Measurements from ENCODE around the gene GRM3. TPM values are rescaled to one million over a fixed set of nuclear protein-coding genes. Genes with fewer than 3 reads are reported as not detected.

Gene GRM3
- total and polyA plus RNA-seq, 4 experiments from 2014 or later: not detected

GRCh38 chr7:86904949-86905834 lies 261.5 kb downstream of the GRM3 start:
- no peaks in the 10 kb centered on the region for H3K27me3 Mint-ChIP-seq
- H3K9me3 Mint-ChIP-seq: peaks cover 0 to 3% (median 0%) of the 10 kb centered on the region in 8 donors
- no peak for DNase-seq
- H3K36me3 Mint-ChIP-seq: no peaks in the 10 kb centered on the region
- no peak overlapping the region for H3K4me3 ChIP-seq (ENCODE audit: low read length in 2 of 2)
- no peaks in the 10 kb centered on the region for H3K9me3 ChIP-seq (ENCODE audit: control insufficient read depth in 1 of 2, low read length in 2 of 2)
- peak overlapping the region in 1 of 7 donors; percentile 41 for H3K27ac Mint-ChIP-seq
- H3K36me3 ChIP-seq (ENCODE audit: insufficient read depth, low read length): no peaks in the 10 kb centered on the region
- intact Hi-C loops (cut with micrococcal nuclease): no loop called here
- ChIA-PET POLR2A (ENCODE audit: partially characterized antibody) (no interaction called here), CTCF (ENCODE audit: partially characterized antibody) (interaction anchor here (0.7 to 2.1 kb wide), 5 partner anchors 12 to 302 kb away, joined by 3 to 5 read pairs (median 3); no protein-coding TSS in a partner anchor)
- H3K4me3 Mint-ChIP-seq: no peak overlapping the region
- H3K27me3 ChIP-seq (ENCODE audit: insufficient read depth, low read length): no peaks in the 10 kb centered on the region
- no peak overlapping the region for H3K27ac ChIP-seq (ENCODE audit: low read depth, low read length)
- H3K4me1 ChIP-seq (ENCODE audit: insufficient read depth, low read length): no peaks in the 10 kb centered on the region
- peaks cover 0 to 1% (median 0%) of the 10 kb centered on the region in 4 donors for H3K4me1 Mint-ChIP-seq

GRCh38 chr7:86908948-86909347 lies 265.2 kb downstream of the GRM3 start:
- no peak overlapping the region for H3K27ac ChIP-seq (ENCODE audit: low read depth, low read length)
- Mint-ChIP-seq H3K36me3 (peaks cover 0 to 4% of the 10 kb centered on the region in 2 donors), H3K4me3 (no peak overlapping the region), H3K27ac (no peak overlapping the region), H3K27me3 (no peaks in the 10 kb centered on the region), H3K4me1 (peaks cover 0 to 1% (median 0%) of the 10 kb centered on the region in 4 donors), H3K9me3 (no peaks in the 10 kb centered on the region)
- H3K9me3 ChIP-seq (ENCODE audit: control insufficient read depth in 1 of 2, low read length in 2 of 2): no peaks in the 10 kb centered on the region
- ChIA-PET POLR2A (ENCODE audit: partially characterized antibody) (no interaction called here), CTCF (ENCODE audit: partially characterized antibody) (interaction anchor here (0.5 kb wide), 1 partner anchor 9 kb away, joined by 3 read pairs; no protein-coding TSS in a partner anchor)
- no peak overlapping the region for H3K4me3 ChIP-seq (ENCODE audit: low read length in 2 of 2)
- no peaks in the 10 kb centered on the region for H3K4me1 ChIP-seq (ENCODE audit: insufficient read depth, low read length)
- intact Hi-C loops (cut with micrococcal nuclease): no loop called here
- no peak for DNase-seq
- no peaks in the 10 kb centered on the region for H3K36me3 ChIP-seq (ENCODE audit: insufficient read depth, low read length)
- no peaks in the 10 kb centered on the region for H3K27me3 ChIP-seq (ENCODE audit: insufficient read depth, low read length)

GRCh38 chr7:86911659-86912058 lies 267.9 kb downstream of the GRM3 start:
- H3K4me3 Mint-ChIP-seq: no peak overlapping the region
- intact Hi-C loops (cut with micrococcal nuclease): no loop called here
- no peaks in the 10 kb centered on the region for H3K9me3 Mint-ChIP-seq
- DNase-seq: no peak
- H3K9me3 ChIP-seq (ENCODE audit: control insufficient read depth in 1 of 2, low read length in 2 of 2): no peaks in the 10 kb centered on the region
- no peak overlapping the region for H3K27ac ChIP-seq (ENCODE audit: low read depth, low read length)
- peaks cover 0 to 4% of the 10 kb centered on the region in 2 donors for H3K36me3 Mint-ChIP-seq
- H3K4me1 Mint-ChIP-seq: no peaks in the 10 kb centered on the region
- H3K36me3 ChIP-seq (ENCODE audit: insufficient read depth, low read length): no peaks in the 10 kb centered on the region
- H3K27me3 ChIP-seq (ENCODE audit: insufficient read depth, low read length): no peaks in the 10 kb centered on the region
- H3K27ac Mint-ChIP-seq: no peak overlapping the region
- H3K27me3 Mint-ChIP-seq: no peaks in the 10 kb centered on the region
- no peak overlapping the region for H3K4me3 ChIP-seq (ENCODE audit: low read length in 2 of 2)
- CTCF ChIA-PET (ENCODE audit: partially characterized antibody): interaction anchor here (0.7 to 3.1 kb wide), 3 partner anchors 9 to 236 kb away, joined by 3 to 12 read pairs (median 3); no protein-coding TSS in a partner anchor
- POLR2A ChIA-PET (ENCODE audit: partially characterized antibody): no interaction called here
- H3K4me1 ChIP-seq (ENCODE audit: insufficient read depth, low read length): no peaks in the 10 kb centered on the region

GRCh38 chr7:86913709-86914108 lies 270.0 kb downstream of the GRM3 start:
- Mint-ChIP-seq H3K27ac (peak overlapping the region in 1 of 7 donors; percentile 32), H3K4me3 (no peak overlapping the region), H3K4me1 (no peaks in the 10 kb centered on the region), H3K36me3 (peaks cover 0 to 4% of the 10 kb centered on the region in 2 donors), H3K9me3 (no peaks in the 10 kb centered on the region), H3K27me3 (no peaks in the 10 kb centered on the region)
- Histone ChIP-seq H3K4me1 (ENCODE audit: insufficient read depth, low read length) (no peaks in the 10 kb centered on the region), H3K9me3 (ENCODE audit: control insufficient read depth in 1 of 2, low read length in 2 of 2) (no peaks in the 10 kb centered on the region), H3K4me3 (ENCODE audit: low read length in 2 of 2) (no peak overlapping the region), H3K27me3 (ENCODE audit: insufficient read depth, low read length) (no peaks in the 10 kb centered on the region), H3K36me3 (ENCODE audit: insufficient read depth, low read length) (no peaks in the 10 kb centered on the region), H3K27ac (ENCODE audit: low read depth, low read length) (no peak overlapping the region)
- POLR2A ChIA-PET (ENCODE audit: partially characterized antibody): no interaction called here
- DNase-seq: no peak
- intact Hi-C loops (cut with micrococcal nuclease): no loop called here
- CTCF ChIA-PET (ENCODE audit: partially characterized antibody): no interaction called here
